Measurements from ENCODE around the gene MTCL3.

The MTCL3 gene

GRCh38 chr6:127515234-127515793 is 3.8 kb downstream of the MTCL3 start:
- DNase-seq (ENCODE audit: low read depth), result no peak

GRCh38 chr6:127514773-127515227 is 4.3 kb downstream of the MTCL3 start:
- no peak for DNase-seq (ENCODE audit: low read depth)

- no peak for DNase-seq (ENCODE audit: low read depth)
Measured at GRCh38 chr6:127514179-127514772, 4.9 kb downstream of the MTCL3 start.

GRCh38 chr6:127513425-127513824 is 5.7 kb downstream of the MTCL3 start:
- no peak for DNase-seq (ENCODE audit: low read depth)

GRCh38 chr6:127510876-127511275 is 8.3 kb downstream of the MTCL3 start:
- DNase-seq (ENCODE audit: low read depth), result no peak

DNA sequence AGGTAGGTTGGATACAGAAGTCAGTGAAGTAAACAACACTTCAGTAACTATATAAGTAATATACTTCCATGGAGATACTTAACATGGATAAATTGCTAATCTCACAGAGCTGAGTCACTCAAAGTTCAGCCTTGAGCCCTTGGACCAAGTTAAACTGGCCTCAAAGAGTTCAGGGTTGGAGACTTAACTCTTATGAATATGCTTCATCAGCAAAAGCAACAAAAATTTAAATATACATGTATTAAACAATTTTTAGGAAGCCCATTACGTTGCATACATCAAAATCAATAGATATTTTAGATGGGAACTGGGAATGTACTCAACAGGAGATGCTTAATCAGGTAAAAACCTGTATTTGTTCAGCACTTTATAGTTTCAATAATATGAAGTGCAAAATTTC is 12.2 kb downstream of the MTCL3 start:
- no peak for DNase-seq (ENCODE audit: low read depth)

DNA sequence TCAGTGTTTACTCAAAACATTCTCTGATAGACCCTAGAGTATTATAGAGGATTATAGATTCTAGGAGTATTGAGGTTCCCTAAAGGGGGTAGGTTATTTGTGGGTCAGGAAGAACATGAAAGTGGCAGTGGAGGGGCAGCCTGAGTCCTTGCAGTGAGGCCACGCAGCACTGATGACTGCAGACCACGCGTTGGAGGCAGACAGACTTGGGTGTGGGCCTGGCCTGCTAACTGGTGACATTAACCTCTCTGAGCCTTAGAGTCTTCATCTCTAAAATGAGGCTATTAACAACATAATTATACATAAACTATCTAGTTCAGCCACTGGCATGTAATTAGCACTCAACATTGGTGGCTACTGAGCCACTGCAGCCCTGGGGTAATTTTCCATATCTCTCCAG is 16.1 kb downstream of the MTCL3 start:
- DNase-seq (ENCODE audit: low read depth), result no peak

DNA sequence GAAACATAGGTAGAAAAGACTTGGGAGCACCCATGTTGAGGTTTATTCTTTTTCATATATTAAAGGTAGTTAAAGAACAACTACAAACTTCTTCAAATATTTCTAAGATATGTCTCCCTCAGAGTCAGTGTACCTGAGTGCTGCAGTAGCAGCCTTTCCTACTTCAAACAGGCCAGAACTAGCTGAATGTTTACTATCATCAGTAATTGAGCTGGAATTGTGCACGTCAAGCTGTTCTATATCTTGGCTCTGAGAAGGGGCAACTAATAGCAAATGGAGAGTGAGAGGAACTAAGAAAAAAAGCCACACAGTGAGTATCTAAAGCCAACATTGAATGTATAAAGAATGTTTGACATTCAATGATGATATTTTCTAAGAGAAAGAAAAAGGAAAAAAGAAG is 21.7 kb downstream of the MTCL3 start:
- DNase-seq (ENCODE audit: low read depth), result no peak

GRCh38 chr6:127496471-127496870 is 22.7 kb downstream of the MTCL3 start:
- no peak for DNase-seq (ENCODE audit: low read depth)

GRCh38 chr6:127494240-127494767 is 24.8 kb downstream of the MTCL3 start:
- no peak for DNase-seq (ENCODE audit: low read depth)

- DNase-seq (ENCODE audit: low read depth), result no peak
Measured at GRCh38 chr6:127489248-127489647, 29.9 kb downstream of the MTCL3 start.

- DNase-seq (ENCODE audit: low read depth), result no peak
Measured at GRCh38 chr6:127486934-127487333, 32.2 kb downstream of the MTCL3 start.

GRCh38 chr6:127484212-127484863 is 34.8 kb downstream of the MTCL3 start:
- DNase-seq (ENCODE audit: low read depth), result no peak

DNA sequence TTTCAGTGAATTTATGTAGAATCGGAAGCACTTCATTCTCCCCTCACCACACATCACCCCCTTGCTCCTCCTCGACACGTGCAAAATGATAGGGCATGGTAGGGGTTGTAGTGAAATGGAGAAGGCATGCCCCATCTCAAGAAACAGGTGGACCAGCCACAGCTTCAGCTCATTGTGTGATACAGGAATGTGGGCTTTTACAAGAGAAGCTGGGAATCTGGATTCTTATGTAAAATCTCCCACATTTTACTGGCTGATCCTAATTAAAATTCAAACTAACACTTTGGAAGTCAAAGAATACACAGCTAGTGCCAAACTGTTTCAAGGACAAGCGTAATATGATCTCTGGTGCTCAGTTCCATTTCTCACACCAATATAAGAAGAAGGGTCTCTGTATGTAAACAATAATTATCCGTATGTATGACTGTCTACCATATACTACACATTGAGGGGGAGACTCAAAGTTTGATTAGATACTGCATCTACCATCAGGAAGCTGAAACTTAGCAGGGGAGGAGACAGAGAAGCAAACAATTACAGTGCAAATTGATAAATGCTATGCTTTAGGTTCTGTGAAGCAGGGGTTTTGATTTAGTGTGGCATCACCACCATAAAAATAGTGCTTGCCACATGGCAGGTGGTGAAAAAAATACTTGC is 35.6 kb downstream of the MTCL3 start:
- DNase-seq (ENCODE audit: low read depth), result no peak

DNA sequence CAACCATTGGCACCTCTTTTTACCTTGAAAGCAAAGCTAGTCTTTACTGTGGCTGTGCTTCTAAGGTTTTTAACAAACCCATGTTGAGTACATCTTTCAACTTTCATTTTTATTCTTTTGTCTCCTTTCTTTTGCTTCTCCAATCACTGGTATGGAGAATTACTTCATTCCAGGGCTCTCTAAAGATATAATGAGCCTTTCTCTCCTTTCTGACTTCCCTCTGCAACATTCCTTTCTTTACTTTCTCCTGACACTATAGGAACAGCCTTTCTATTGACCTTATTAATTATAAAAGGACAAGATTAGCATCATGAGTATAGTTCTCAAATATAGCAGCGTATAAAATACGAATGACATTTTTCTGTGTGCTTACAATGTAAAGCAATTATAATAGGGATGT is 36.8 kb downstream of the MTCL3 start:
- DNase-seq (ENCODE audit: low read depth), result no peak

DNA sequence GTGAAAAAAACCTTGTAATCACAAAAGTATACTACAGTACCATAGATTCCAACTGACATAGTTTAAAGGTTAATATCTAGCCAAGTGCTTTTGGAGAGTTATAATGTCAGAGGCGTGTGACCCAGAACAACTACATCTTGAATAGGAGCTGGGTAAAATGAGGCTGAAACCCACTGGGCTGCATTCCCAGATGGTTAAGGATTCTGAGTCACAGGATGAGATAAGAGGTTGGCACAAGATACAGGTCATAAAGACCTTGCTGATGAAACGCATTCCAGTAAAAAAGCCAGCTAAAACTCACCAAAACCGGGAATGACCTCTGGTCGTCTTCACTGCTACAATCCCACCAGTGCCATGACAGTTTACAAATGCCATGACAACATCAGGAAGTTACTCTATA is 37.5 kb downstream of the MTCL3 start:
- DNase-seq (ENCODE audit: low read depth), result no peak

DNA sequence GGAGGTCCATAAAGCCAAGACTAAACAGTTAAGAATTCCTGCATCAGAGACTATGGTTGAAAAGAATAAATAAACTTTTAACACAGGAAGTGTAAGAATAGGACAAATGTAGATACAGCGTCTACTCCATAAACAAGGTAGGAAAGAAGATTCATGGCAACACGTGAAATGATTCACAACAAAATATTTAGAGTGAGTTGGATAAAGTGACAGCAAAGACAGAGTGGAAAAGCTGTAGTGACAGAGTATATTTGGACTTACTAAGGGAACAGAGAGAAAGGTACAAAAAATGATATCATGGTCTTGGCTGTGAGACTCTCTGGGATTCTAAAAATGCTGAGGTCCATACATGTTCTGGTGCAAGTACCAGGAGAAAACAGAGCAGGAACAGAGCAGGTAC is 38.0 kb downstream of the MTCL3 start:
- no peak for DNase-seq (ENCODE audit: low read depth)

GRCh38 chr6:127477658-127478057 is 41.5 kb downstream of the MTCL3 start:
- DNase-seq (ENCODE audit: low read depth), result no peak

GRCh38 chr6:127475823-127476176 is 43.3 kb downstream of the MTCL3 start:
- DNase-seq (ENCODE audit: low read depth), result no peak

DNA sequence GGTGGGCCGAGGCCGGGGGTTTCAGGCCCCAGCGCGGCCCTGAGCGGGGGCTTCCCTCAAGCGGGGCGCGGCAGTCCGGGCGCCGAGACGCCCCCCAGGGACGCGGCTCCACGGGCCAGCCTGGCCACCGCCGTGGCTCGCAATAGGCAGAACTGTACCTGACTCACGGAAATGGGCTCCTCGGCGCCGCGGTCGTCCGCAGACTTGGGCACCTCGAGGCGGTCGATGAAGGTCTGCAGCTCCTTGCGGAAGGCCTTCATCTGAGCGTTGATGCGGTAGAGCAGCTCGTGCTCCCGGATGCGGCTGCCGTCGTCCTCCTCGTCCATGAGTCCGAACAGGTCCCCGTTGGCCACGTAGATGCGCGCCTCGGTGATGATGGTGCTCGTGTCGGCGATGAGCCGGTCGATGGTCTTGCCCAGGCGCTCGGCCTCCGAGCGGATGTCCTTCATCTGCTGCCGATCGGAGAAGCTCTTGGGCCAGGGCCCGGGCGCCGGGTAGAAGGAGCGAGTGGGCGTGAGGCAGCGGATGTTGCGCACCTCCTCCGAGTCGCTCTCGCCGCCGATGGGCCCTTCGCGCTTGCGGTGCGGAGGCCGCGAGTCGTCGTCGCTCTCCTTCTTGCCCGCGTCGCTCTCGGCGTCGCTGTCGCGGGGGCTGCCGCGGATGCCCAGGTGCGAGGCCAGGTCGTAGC is 43.9 kb downstream of the MTCL3 start:
- DNase-seq (ENCODE audit: low read depth), result no peak

DNA sequence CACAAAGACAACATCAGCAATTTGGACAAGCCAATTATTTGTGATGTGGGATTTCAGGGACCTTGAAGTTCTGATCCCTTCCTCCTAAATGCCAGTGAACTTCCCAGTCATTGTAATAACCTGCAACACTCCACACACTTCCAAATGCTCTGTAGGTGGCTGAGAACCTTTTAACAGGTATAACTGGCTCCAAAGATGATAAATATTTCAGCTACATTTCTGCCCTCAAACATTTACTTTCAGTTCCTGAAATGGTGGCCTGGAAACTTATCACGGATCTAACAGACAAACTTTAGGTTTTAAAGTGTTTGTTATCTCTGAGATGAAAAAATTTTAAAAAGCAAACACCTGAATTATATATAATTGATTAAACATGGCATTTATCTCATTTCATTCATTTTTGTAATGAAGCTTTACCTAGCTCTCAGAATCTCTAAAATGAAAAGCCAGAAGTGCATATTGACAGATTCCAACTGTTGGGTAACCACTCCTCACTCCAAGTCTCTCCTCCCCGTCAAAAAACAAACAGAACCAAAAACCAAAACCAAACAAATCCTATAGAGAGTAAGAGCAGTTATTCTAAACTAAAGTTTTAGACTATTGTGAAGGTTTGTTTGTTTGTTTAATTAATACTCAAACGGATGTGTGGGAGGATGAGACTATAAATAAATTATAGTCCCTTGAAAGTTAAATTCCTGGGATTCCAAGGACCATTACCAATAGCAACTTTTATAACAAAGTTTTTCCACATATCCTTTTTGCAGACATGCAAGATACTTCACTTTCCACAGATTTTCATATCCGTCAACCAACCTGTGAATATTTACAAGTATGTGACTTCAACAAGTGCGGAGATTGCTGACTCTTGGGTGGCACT is 47.5 kb downstream of the MTCL3 start:
- DNase-seq (ENCODE audit: low read depth), result no peak

GRCh38 chr6:127468936-127469335 is 50.2 kb downstream of the MTCL3 start:
- DNase-seq (ENCODE audit: low read depth), result no peak
